NCI-H2107 (cell line): ENCODE results near the gene AGMO.

Experiments used
- DNase-seq: peaks from one replicate; lab custom pipeline; 2025; lab: John Stamatoyannopoulos, UW

AGMO gene

GRCh38 chr7:15503603-15504290, 58.1 kb downstream of the AGMO start:
- DNase-seq = no peak

- DNase-seq = no peak
Measured at GRCh38 chr7:15498465-15498864, 63.4 kb downstream of the AGMO start.

- DNase-seq = no peak
Measured at GRCh38 chr7:15495170-15495569, 66.6 kb downstream of the AGMO start.

GRCh38 chr7:15494711-15495110, 67.1 kb downstream of the AGMO start:
- no peak for DNase-seq

- DNase-seq = no peak
Measured at GRCh38 chr7:15491361-15491760, 70.5 kb downstream of the AGMO start.

- no peak for DNase-seq
Measured at GRCh38 chr7:15490291-15490690, 71.5 kb downstream of the AGMO start.

- no peak for DNase-seq
Measured at GRCh38 chr7:15489861-15490260, 72.0 kb downstream of the AGMO start.

GRCh38 chr7:15489383-15489782, 72.4 kb downstream of the AGMO start:
- DNase-seq = no peak

GRCh38 chr7:15488401-15488800, 73.4 kb downstream of the AGMO start:
- DNase-seq = no peak

GRCh38 chr7:15487896-15488295, 73.9 kb downstream of the AGMO start:
- no peak for DNase-seq

- DNase-seq = no peak
Measured at GRCh38 chr7:15485998-15486397, 75.8 kb downstream of the AGMO start.

GRCh38 chr7:15485431-15485830, 76.4 kb downstream of the AGMO start:
- no peak for DNase-seq

GRCh38 chr7:15481132-15481531, 80.7 kb downstream of the AGMO start:
- no peak for DNase-seq

GRCh38 chr7:15478401-15478800, 83.4 kb downstream of the AGMO start:
- DNase-seq = no peak

GRCh38 chr7:15476531-15476918, 85.3 kb downstream of the AGMO start:
- DNase-seq = no peak

GRCh38 chr7:15475808-15476530, 85.8 kb downstream of the AGMO start:
- no peak for DNase-seq

- DNase-seq = no peak
Measured at GRCh38 chr7:15471669-15471950, 90.2 kb downstream of the AGMO start.

- DNase-seq = no peak
Measured at GRCh38 chr7:15470825-15471668, 90.8 kb downstream of the AGMO start.

- no peak for DNase-seq
Measured at GRCh38 chr7:15464667-15465121, 97.1 kb downstream of the AGMO start.

- no peak for DNase-seq
Measured at GRCh38 chr7:15463801-15464666, 97.8 kb downstream of the AGMO start.

GRCh38 chr7:15462721-15463389, 99.0 kb downstream of the AGMO start:
- DNase-seq = no peak
